ENCODE measurements around the gene GVQW3.

DNA sequence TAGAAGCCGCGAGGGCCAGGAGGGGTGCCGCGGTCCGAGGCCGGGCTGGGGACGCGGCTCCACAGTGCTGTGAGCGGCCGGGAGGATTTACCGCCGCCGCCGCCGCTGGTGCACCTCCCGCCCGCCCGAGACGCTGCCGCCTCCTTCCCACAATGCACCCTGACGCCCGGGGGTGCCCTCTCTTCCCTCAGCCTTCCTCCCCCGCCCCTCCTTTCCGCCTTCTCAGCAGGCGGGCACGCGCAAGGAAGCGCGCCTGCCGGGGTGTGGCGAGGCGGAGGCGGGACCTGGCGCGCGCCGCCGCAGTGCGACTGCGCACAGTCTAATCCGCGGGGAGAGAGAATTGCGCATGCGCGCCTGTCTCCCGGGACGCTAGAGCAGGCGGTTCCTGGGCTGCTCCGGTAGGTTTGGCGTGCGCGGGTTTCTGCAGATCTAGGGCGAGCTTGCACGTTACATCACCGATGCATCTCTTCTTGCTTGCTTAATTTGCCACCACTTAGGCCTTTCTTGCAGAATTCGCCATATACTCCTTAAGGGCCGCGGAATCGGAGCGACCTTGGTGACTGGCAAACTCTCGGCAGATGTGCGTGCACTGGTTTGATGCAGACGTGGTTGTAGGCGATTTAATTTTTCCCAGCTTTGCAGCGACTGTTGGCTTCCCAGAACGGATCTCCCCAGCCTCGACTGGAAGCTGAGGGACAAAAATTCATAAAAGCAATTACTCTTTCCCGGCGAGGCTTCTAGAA lies at the start of gene GVQW3, which contains the start of gene THAP12:
- TF ChIP-seq SUZ12 (IDR thresholded peaks at IDR 0.05; ENCODE audit: extremely low read depth, insufficient read depth, insufficient read length) = no peak
- no peak for TF ChIP-seq ZNF274 (IDR thresholded peaks at IDR 0.05; ENCODE audit: low read depth, low read length)
